Trophoblast cell (in vitro differentiated cells and primary cell): ENCODE data around the gene DGKZ.

ENCODE experiments used
- DNase-seq, 2 donors: peaks; one replicate each; pipeline ENCODE4 v3.0.0-alpha.2; 2016
- H2AFZ ChIP-seq: 2 replicates; pipeline ENCODE4 v1.6.1; 2013; ENCODE audit warnings: low read length, moderate library complexity, mild to moderate bottlenecking; ENCODE audit not compliant: insufficient read depth, poor library complexity
- H2AK5ac ChIP-seq: 2 replicates; pipeline ENCODE4 v1.6.1; 2013; ENCODE audit warnings: mild to moderate bottlenecking, low read length
- H2BK120ac ChIP-seq: 2 replicates; pipeline ENCODE4 v1.6.1; 2013; ENCODE audit warnings: low read length, mild to moderate bottlenecking, moderate library complexity; ENCODE audit not compliant: insufficient read depth, poor library complexity
- H2BK12ac ChIP-seq: 2 replicates; pipeline ENCODE4 v1.6.1; 2013; ENCODE audit warnings: mild to moderate bottlenecking, low read length, moderate library complexity
- H2BK5ac ChIP-seq: 2 replicates; pipeline ENCODE4 v1.6.1; 2013; ENCODE audit warnings: low read length, low read depth, moderate library complexity, mild to moderate bottlenecking; ENCODE audit not compliant: poor library complexity
- H3K14ac ChIP-seq: 2 replicates; pipeline ENCODE4 v1.6.1; 2013; ENCODE audit warnings: mild to moderate bottlenecking, low read length
- H3K18ac ChIP-seq: 2 replicates; pipeline ENCODE4 v1.6.1; 2013; ENCODE audit warnings: mild to moderate bottlenecking, low read length
- H3K23ac ChIP-seq: 2 replicates; pipeline ENCODE4 v1.6.1; 2013; ENCODE audit warnings: low read length
- H3K27ac ChIP-seq: 2 replicates; pipeline ENCODE4 v1.5.1; 2013; ENCODE audit warnings: low read depth, mild to moderate bottlenecking, inconsistent platforms, low read length, moderate library complexity
- H3K27me3 ChIP-seq: 2 replicates; pipeline ENCODE4 v1.6.1; 2013; ENCODE audit warnings: inconsistent platforms, mild to moderate bottlenecking, low read length, moderate library complexity; ENCODE audit not compliant: insufficient read depth
- H3K36me3 ChIP-seq, 2 experiments: 1 replicate in 1 of 2; 2 replicates in 1 of 2; pipeline ENCODE4 v1.6.1; 2013; ENCODE audit warnings: low read length in 2 of 2, mild to moderate bottlenecking in 2 of 2, moderate library complexity in 1 of 2; ENCODE audit not compliant: insufficient read depth in 2 of 2, control insufficient read depth in 1 of 2
- H3K4ac ChIP-seq: 2 replicates; pipeline ENCODE4 v1.6.1; 2013; ENCODE audit warnings: low read depth, mild to moderate bottlenecking, low read length, moderate library complexity
- H3K4me1 ChIP-seq, 2 experiments: 1 replicate in 1 of 2; 2 replicates in 1 of 2; pipeline ENCODE4 v1.6.1; 2013; ENCODE audit warnings: low read length in 2 of 2, mild to moderate bottlenecking in 2 of 2, moderate library complexity in 1 of 2; ENCODE audit not compliant: insufficient read depth in 2 of 2, control insufficient read depth in 1 of 2
- H3K4me2 ChIP-seq: 2 replicates; pipeline ENCODE4 v1.6.1; 2013; ENCODE audit warnings: inconsistent platforms, mild to moderate bottlenecking, low read length, moderate library complexity
- H3K4me3 ChIP-seq: 2 replicates; pipeline ENCODE4 v1.5.1; 2013; ENCODE audit warnings: mild to moderate bottlenecking, low read depth, low read length, inconsistent platforms
- H3K79me1 ChIP-seq: one replicate; pipeline ENCODE4 v1.6.1; 2013; ENCODE audit warnings: low read length
- H3K79me2 ChIP-seq: 2 replicates; pipeline ENCODE4 v1.6.1; 2013; ENCODE audit warnings: low read length, mild to moderate bottlenecking; ENCODE audit not compliant: control insufficient read depth, insufficient read depth, poor library complexity
- H3K9ac ChIP-seq: 2 replicates; pipeline ENCODE4 v1.6.1; 2013; ENCODE audit warnings: mild to moderate bottlenecking, low read length
- H3K9me3 ChIP-seq: 2 replicates; pipeline ENCODE4 v1.6.1; 2013; ENCODE audit warnings: low read depth, mild to moderate bottlenecking, control low read depth, inconsistent platforms, low read length; ENCODE audit not compliant: insufficient read depth
- H4K12ac ChIP-seq: 2 replicates; pipeline ENCODE4 v1.6.1; 2013; ENCODE audit warnings: low read depth, mild to moderate bottlenecking, low read length, moderate library complexity
- H4K8ac ChIP-seq: 2 replicates; pipeline ENCODE4 v1.6.1; 2013; ENCODE audit warnings: low read depth, mild to moderate bottlenecking, low read length, moderate library complexity
- H4K91ac ChIP-seq: one replicate; pipeline ENCODE4 v1.6.1; 2013; ENCODE audit warnings: low read depth, mild to moderate bottlenecking, low read length, moderate library complexity
- WGBS: extraction: QIAGEN DNeasy Blood & Tissue Kit; methylation state at CpG from one replicate; pipeline ENCODE4 v1.1.7; 2013; ENCODE audit warnings: missing lambda C conversion rate; ENCODE audit not compliant: insufficient read length, insufficient coverage; ENCODE audit errors: extremely low coverage; 5-methylcytosine and 5-hydroxymethylcytosine counted together

DGKZ gene

GRCh38 chr11:46376258-46377050, 29.2 kb downstream of the DGKZ start:
- Histone ChIP-seq H3K4me3 (no peak overlapping the region), H4K91ac (no peak overlapping the region), H3K36me3 (peaks cover 65 to 67% of the 10 kb centered on the region in 2 experiments), H2AK5ac (no peak overlapping the region), H2BK5ac (no peak overlapping the region), H3K79me1 (peaks cover 14% of the 10 kb centered on the region), H3K4me2 (no peak overlapping the region), H3K27me3 (no peaks in the 10 kb centered on the region), H3K14ac (no peak overlapping the region), H3K9ac (no peak overlapping the region), H3K23ac (no peak overlapping the region), H3K4ac (no peak overlapping the region), H2BK120ac (no peak overlapping the region), H3K4me1 (peaks cover 5 to 10% of the 10 kb centered on the region in 2 experiments), H3K18ac (no peak overlapping the region), H3K27ac (no peak overlapping the region), H4K8ac (no peak overlapping the region), H2BK12ac (no peak overlapping the region), H3K79me2 (peaks cover 4% of the 10 kb centered on the region), H2AFZ (no peak overlapping the region), H3K9me3 (peaks cover 3% of the 10 kb centered on the region), H4K12ac (no peak overlapping the region)
- no peak for DNase-seq
- no CpG with 5 or more reads among the region's 19 CpGs for WGBS

- Histone ChIP-seq H3K79me2 (peaks cover 10% of the 10 kb centered on the region), H4K91ac (no peak overlapping the region), H3K4me2 (no peak overlapping the region), H4K12ac (no peak overlapping the region), H2AK5ac (no peak overlapping the region), H3K18ac (no peak overlapping the region), H3K9me3 (peaks cover 3% of the 10 kb centered on the region), H3K4ac (no peak overlapping the region), H3K27me3 (no peaks in the 10 kb centered on the region), H2AFZ (no peak overlapping the region), H3K27ac (no peak overlapping the region), H3K79me1 (peaks cover 21% of the 10 kb centered on the region), H2BK120ac (no peak overlapping the region), H3K36me3 (peaks cover 58 to 59% of the 10 kb centered on the region in 2 experiments), H3K9ac (no peak overlapping the region), H3K4me1 (peaks cover 5 to 10% of the 10 kb centered on the region in 2 experiments), H3K23ac (no peak overlapping the region), H2BK12ac (no peak overlapping the region), H3K14ac (no peak overlapping the region), H4K8ac (no peak overlapping the region), H2BK5ac (no peak overlapping the region), H3K4me3 (no peak overlapping the region)
- no peak for DNase-seq
- no CpG with 5 or more reads among the region's 11 CpGs for WGBS
Observed at GRCh38 chr11:46377290-46377689, 30.0 kb downstream of the DGKZ start.

- H3K4ac ChIP-seq: no peak overlapping the region
- H3K27me3 ChIP-seq: no peaks in the 10 kb centered on the region
- no peak overlapping the region for H4K91ac ChIP-seq
- H2AK5ac ChIP-seq: no peak overlapping the region
- no peak overlapping the region for H3K4me2 ChIP-seq
- no peak overlapping the region for H3K27ac ChIP-seq
- H2BK120ac ChIP-seq: no peak overlapping the region
- peaks cover 3% of the 10 kb centered on the region for H3K9me3 ChIP-seq
- H2BK12ac ChIP-seq: no peak overlapping the region
- H4K12ac ChIP-seq: no peak overlapping the region
- no peak overlapping the region for H3K14ac ChIP-seq
- no peak overlapping the region for H2BK5ac ChIP-seq
- H3K4me1 ChIP-seq: peaks cover 10 to 14% of the 10 kb centered on the region in 2 experiments
- DNase-seq: no peak
- H3K9ac ChIP-seq: no peak overlapping the region
- no peak overlapping the region for H3K4me3 ChIP-seq
- H2AFZ ChIP-seq: no peak overlapping the region
- H3K79me2 ChIP-seq: peaks cover 13% of the 10 kb centered on the region
- H3K18ac ChIP-seq: no peak overlapping the region
- no peak overlapping the region for H3K23ac ChIP-seq
- H4K8ac ChIP-seq: no peak overlapping the region
- no CpG with 5 or more reads among the region's 5 CpGs for WGBS
- H3K79me1 ChIP-seq: peaks cover 24% of the 10 kb centered on the region
- peaks cover 54 to 55% of the 10 kb centered on the region in 2 experiments for H3K36me3 ChIP-seq
Observed at GRCh38 chr11:46377831-46378230, 30.6 kb downstream of the DGKZ start.

- no peak overlapping the region for H3K23ac ChIP-seq
- no peaks in the 10 kb centered on the region for H3K27me3 ChIP-seq
- H4K12ac ChIP-seq: no peak overlapping the region
- no peak overlapping the region for H2AFZ ChIP-seq
- no peak overlapping the region for H4K91ac ChIP-seq
- H2BK5ac ChIP-seq: no peak overlapping the region
- H4K8ac ChIP-seq: no peak overlapping the region
- no peak overlapping the region for H3K4me2 ChIP-seq
- H3K9ac ChIP-seq: no peak overlapping the region
- H2BK120ac ChIP-seq: no peak overlapping the region
- H2BK12ac ChIP-seq: no peak overlapping the region
- H3K9me3 ChIP-seq: peaks cover 3% of the 10 kb centered on the region
- H3K14ac ChIP-seq: no peak overlapping the region
- DNase-seq: no peak
- H3K27ac ChIP-seq: no peak overlapping the region
- peaks cover 14 to 17% of the 10 kb centered on the region in 2 experiments for H3K4me1 ChIP-seq
- WGBS: no CpG with 5 or more reads among the region's 10 CpGs
- no peak overlapping the region for H3K4ac ChIP-seq
- H3K4me3 ChIP-seq: no peak overlapping the region
- H3K79me2 ChIP-seq: peaks cover 13% of the 10 kb centered on the region
- H3K79me1 ChIP-seq: peaks cover 24% of the 10 kb centered on the region
- no peak overlapping the region for H2AK5ac ChIP-seq
- H3K18ac ChIP-seq: no peak overlapping the region
- peaks cover 58% of the 10 kb centered on the region in 2 experiments for H3K36me3 ChIP-seq
Observed at GRCh38 chr11:46378296-46378695, 31.0 kb downstream of the DGKZ start.
